K562 (cell line): Measurements from ENCODE around the gene SIGLEC9. TPM values are rescaled to one million over a fixed set of nuclear protein-coding genes. Genes with fewer than 3 reads are reported as not detected.
A peak's percentile ranks its signal among the peaks of the same experiment; 100 is the strongest.

Source experiments
- ATAC-seq: fragments of 200-7000 bp; cut with Tn5 transposase; 3 replicates; pipeline ENCODE4 v1.9.1; 2020; ENCODE audit warnings: moderate library complexity
- BruUV-seq: library from RNA; stranded (reverse); fragments of 400-500 nt; replicated peaks from 2 replicates; lab custom pipeline; 2021; lab: Mats Ljungman, UMichigan
- CTCF ChIA-PET: fragments of 300-600 bp; formaldehyde crosslinking; extraction: SDS; loops from one replicate; lab custom pipeline; 2021; ENCODE audit warnings: low intra/inter-chr PET ratio; lab: Yijun Ruan, JAX
- POLR2A ChIA-PET: fragments of 300-600, 350-650 bp; sonication (Branson Sonifier 250); formaldehyde crosslinking; extraction: SDS; loops from one replicate; lab custom pipeline; 2021; ENCODE audit warnings: antibody characterized with exemption, inconsistent platforms; lab: Yijun Ruan, JAX
- DNase-seq, 4 experiments: peaks; one replicate each; pipeline versions ENCODE4 v3.0.0 to v3.0.0-alpha.2; 2011 to 2018; ENCODE audit warnings: low spot score in 3 of 4, mixed read lengths in 3 of 4; ENCODE audit errors: extremely low read depth in 1 of 4
- FAIRE-seq: peaks from 2 replicates; lab custom pipeline; 2011; peaks lifted over from hg19 to GRCh38; lab: Jason Lieb, UNC
- H2AFZ ChIP-seq: 2 replicates; pipeline ENCODE4 v1.6.0; 2011; ENCODE audit warnings: low read depth, low read length, control low read depth, inconsistent platforms
- H3K27ac ChIP-seq: fragments of 200-600 bp; 3 replicates; pipeline ENCODE4 v1.8.0; 2011; ENCODE audit warnings: low read depth, mild to moderate bottlenecking, control low read depth, inconsistent platforms, low read length, moderate library complexity, mixed read lengths; ENCODE audit errors: extremely low read depth
- H3K27me3 ChIP-seq, 2 experiments: fragments of 300-600 bp in 1 of 2; 2 replicates in 1 of 2; 3 replicates in 1 of 2; pipeline versions ENCODE4 v1.6.0 to v1.8.0; 2011; ENCODE audit warnings: inconsistent platforms in 2 of 2, low read length in 2 of 2, mild to moderate bottlenecking in 1 of 2, mixed read lengths in 1 of 2, moderate library complexity in 1 of 2; ENCODE audit not compliant: control insufficient read depth in 2 of 2, insufficient read depth in 2 of 2
- H3K36me3 ChIP-seq: fragments of 300-600 bp; 3 replicates; pipeline ENCODE4 v1.8.0; 2011; ENCODE audit warnings: mild to moderate bottlenecking, low read length, inconsistent platforms; ENCODE audit not compliant: control insufficient read depth, insufficient read depth
- H3K4me1 ChIP-seq, 2 experiments: fragments of 200-600 bp in 1 of 2; replicated peaks in 1 of 2; 2 replicates in 1 of 2; 3 replicates in 1 of 2; pipeline versions ENCODE4 v1.5.1 to v1.8.0; 2011; ENCODE audit warnings: inconsistent platforms in 2 of 2, low read length in 2 of 2, mild to moderate bottlenecking in 1 of 2, mixed read lengths in 1 of 2, moderate library complexity in 1 of 2; ENCODE audit not compliant: control insufficient read depth in 2 of 2, insufficient read depth in 2 of 2
- H3K4me2 ChIP-seq: 2 replicates; pipeline ENCODE4 v1.6.1; 2011; ENCODE audit warnings: low read length, control low read depth, inconsistent platforms, mixed read lengths; ENCODE audit not compliant: insufficient read depth
- H3K4me3 ChIP-seq: fragments of 200-600 bp; sonication (generic), shearing (Covaris generic); 2 replicates; pipeline ENCODE4 v1.5.1; 2016; ENCODE audit warnings: control low read depth, inconsistent platforms
- H3K79me2 ChIP-seq: fragments of 200-600 bp; 3 replicates; pipeline ENCODE4 v1.8.0; 2011; ENCODE audit warnings: low read length, inconsistent platforms; ENCODE audit not compliant: control insufficient read depth, insufficient read depth
- H3K9ac ChIP-seq, 2 experiments: 2 replicates each; pipeline versions ENCODE4 v1.6.0 to v1.6.1; 2011; ENCODE audit warnings: low read depth in 2 of 2, low read length in 2 of 2, control low read depth in 1 of 2, inconsistent platforms in 1 of 2, mild to moderate bottlenecking in 1 of 2, mixed read lengths in 1 of 2; ENCODE audit not compliant: insufficient read depth in 1 of 2
- H3K9me1 ChIP-seq: one replicate; pipeline ENCODE4 v1.6.0; 2011; ENCODE audit warnings: inconsistent platforms, mild to moderate bottlenecking, low read length, moderate library complexity; ENCODE audit not compliant: control insufficient read depth, insufficient read depth
- H3K9me3 ChIP-seq: replicated peaks from 2 replicates; pipeline ENCODE4 v1.5.1; 2011; ENCODE audit warnings: low read depth, low read length, inconsistent platforms; ENCODE audit not compliant: control insufficient read depth, insufficient read depth
- H4K20me1 ChIP-seq: replicated peaks from 2 replicates; pipeline ENCODE4 v1.6.1; 2011; ENCODE audit warnings: low read length, inconsistent platforms, mixed read lengths; ENCODE audit not compliant: control insufficient read depth, insufficient read depth
- C11orf30 ChIP-seq: fragments of 450-650 bp; IDR thresholded peaks from 2 replicates; pipeline ENCODE4 v1.6.1; 2016; ENCODE audit warnings: low read depth, mild to moderate bottlenecking
- CCNT2 ChIP-seq: IDR thresholded peaks from 2 replicates; pipeline ENCODE4 v1.6.1; 2011; ENCODE audit warnings: borderline replicate concordance, low read depth, mild to moderate bottlenecking, moderate library complexity, mixed read lengths, low read length; ENCODE audit not compliant: insufficient read length; ENCODE audit errors: extremely low read depth
- CEBPB ChIP-seq: fragments of 450-650 bp; IDR thresholded peaks from 2 replicates; pipeline ENCODE4 v1.6.1; 2016; ENCODE audit warnings: missing genetic modification characterization, missing compliant biosample characterization
- ESRRB ChIP-seq: fragments of 250-450 bp; sonication (Bioruptor Pico); IDR thresholded peaks from 2 replicates; pipeline ENCODE4 v1.5.0; 2020; ENCODE audit warnings: mild to moderate bottlenecking, moderate library complexity, borderline replicate concordance
- GABPB1 ChIP-seq: sonication (generic); formaldehyde crosslinking; IDR thresholded peaks from 2 replicates; pipeline ENCODE4 v1.8.0; 2022; ENCODE audit warnings: mild to moderate bottlenecking, missing genetic modification reagents
- MAFF ChIP-seq: IDR thresholded peaks from 2 replicates; pipeline ENCODE4 v1.6.1; 2012; ENCODE audit warnings: low read length, improper control_type of control experiment
- MAFG ChIP-seq: fragments of 450-650 bp; conservative IDR thresholded peaks from 2 replicates; pipeline ENCODE4 v1.6.1; 2016; ENCODE audit warnings: missing genetic modification characterization, missing compliant biosample characterization
- MAFK ChIP-seq: IDR thresholded peaks from 2 replicates; pipeline ENCODE4 v1.6.1; 2011; ENCODE audit warnings: low read length, improper control_type of control experiment
- MBD2 ChIP-seq: sonication (generic); IDR thresholded peaks from 2 replicates; pipeline ENCODE4 v1.6.1; 2016; ENCODE audit warnings: low read depth, borderline replicate concordance
- MTA1 ChIP-seq: fragments of 450-650 bp; IDR thresholded peaks from 2 replicates; pipeline ENCODE4 v1.6.1; 2017; ENCODE audit warnings: borderline replicate concordance
- MTA2 ChIP-seq: fragments of 450-650 bp; IDR thresholded peaks from 2 replicates; pipeline ENCODE4 v1.6.1; 2016; ENCODE audit warnings: low read depth
- NCOA2 ChIP-seq, 2 experiments: fragments of 450-650 bp; IDR thresholded peaks; 2 replicates each; pipeline ENCODE4 v1.6.1; 2018; ENCODE audit warnings: mild to moderate bottlenecking in 2 of 2, moderate library complexity in 1 of 2; ENCODE audit not compliant: partially characterized antibody in 2 of 2
- NFE2 ChIP-seq: IDR thresholded peaks from 2 replicates; pipeline ENCODE4 v1.6.1; 2014; ENCODE audit warnings: antibody characterized with exemption, low read depth
- NFE2L1 ChIP-seq: fragments of 450-650 bp; IDR thresholded peaks from 2 replicates; pipeline ENCODE4 v1.6.1; 2016; ENCODE audit warnings: missing genetic modification characterization, low read depth, mild to moderate bottlenecking, missing compliant biosample characterization, moderate library complexity, borderline replicate concordance
- NRF1 ChIP-seq, 2 experiments: fragments of 450-650 bp; IDR thresholded peaks in 1 of 2; conservative IDR thresholded peaks in 1 of 2; 2 replicates each; pipeline ENCODE4 v1.6.1; 2014; ENCODE audit warnings: mild to moderate bottlenecking in 2 of 2
- SIRT6 ChIP-seq: IDR thresholded peaks from one replicate; pipeline ENCODE4 v1.6.1; 2012; ENCODE audit warnings: low read depth, mild to moderate bottlenecking, control low read depth, inconsistent platforms, low read length, moderate library complexity
- SREBF1 ChIP-seq: fragments of 150-350 bp; IDR thresholded peaks from 2 replicates; pipeline ENCODE4 v1.6.1; 2014; ENCODE audit warnings: antibody characterized with exemption, low read depth, low read length, borderline replicate concordance
- SREBF2 ChIP-seq: sonication (generic); formaldehyde crosslinking; IDR thresholded peaks from 2 replicates; pipeline ENCODE4 v1.4.0; 2020; ENCODE audit warnings: mild to moderate bottlenecking, missing genetic modification reagents
- STAT5A ChIP-seq: IDR thresholded peaks from 2 replicates; pipeline ENCODE4 v1.6.1; 2012; ENCODE audit warnings: low read length, inconsistent platforms, borderline replicate concordance
- ZNF253 ChIP-seq: fragments of 250-450 bp; sonication (Bioruptor Pico); conservative IDR thresholded peaks from 2 replicates; pipeline ENCODE4 v1.6.1; 2021; ENCODE audit warnings: mild to moderate bottlenecking
- ZNF316 ChIP-seq: fragments of 450-650 bp; IDR thresholded peaks from 2 replicates; pipeline ENCODE4 v1.6.1; 2016
- ZNF436 ChIP-seq: fragments of 250-450, 450-650 bp; sonication (Bioruptor Pico); formaldehyde crosslinking; IDR thresholded peaks from 2 replicates; pipeline ENCODE4 v1.7.0; 2020; ENCODE audit warnings: mild to moderate bottlenecking
- ZNF830 ChIP-seq: fragments of 250-450 bp; sonication (Bioruptor Pico); IDR thresholded peaks from 2 replicates; pipeline ENCODE4 v1.5.0; 2021; ENCODE audit warnings: mild to moderate bottlenecking
- WGBS: fragments of 100-300 bp; shearing (Covaris generic); methylation state at CpG from one replicate; pipeline ENCODE4 v1.1.6; 2016; ENCODE audit warnings: low coverage, mixed read lengths; ENCODE audit not compliant: insufficient coverage; ENCODE audit errors: missing lambda C conversion rate; 5-methylcytosine and 5-hydroxymethylcytosine counted together
- in situ Hi-C: fragments of 300-500 bp; cut with MboI; formaldehyde crosslinking; loops from 4 replicates; pipeline ENCODE4 v1.15.0; 2018; ENCODE audit warnings: inconsistent platforms, mixed read lengths
- intact Hi-C: fragments of 100-400 bp; cut with micrococcal nuclease; formaldehyde crosslinking; loops from 2 replicates; pipeline ENCODE4 v1.14.2; 2022
- polyA plus RNA-seq, 8 experiments: library from polyadenylated mRNA; depleted of rRNA in 4 of 8; stranded (reverse) in 5 of 8; unstranded in 3 of 8; fragments of >200 nt; fragmentation: Nextera tagmentation in 2 of 8; fragmentation: Illumina TruSeq in 1 of 8; extraction: Ambion mirVana in 2 of 8; extraction: Trizol in 1 of 8; gene quantifications; 2 replicates each; pipeline versions ENCODE4 v1.2.1 to v1.2.3, GENCODE V29; 2011 to 2014; ENCODE audit warnings: inconsistent platforms in 1 of 8, missing spikeins in 1 of 8
- total RNA-seq, 7 experiments: library from RNA; depleted of rRNA in 6 of 7; stranded (reverse); fragments of >200 nt in 6 of 7; fragmentation: Illumina TruSeq in 2 of 7; extraction: Trizol in 2 of 7; gene quantifications; 2 replicates each; pipeline versions ENCODE4 v1.2.1 to v1.2.3, GENCODE V29; 2011 to 2021; ENCODE audit warnings: low replicate concordance in 1 of 7
- TF ChIP-seq, protein P1 (sequence below): fragments of 250-450 bp; sonication (Bioruptor Pico); IDR thresholded peaks from 2 replicates; pipeline ENCODE4 v1.8.0; 2021; ENCODE audit warnings: borderline replicate concordance, mild to moderate bottlenecking, moderate library complexity; ENCODE audit not compliant: poor library complexity, severe bottlenecking

SIGLEC9 gene
- total and polyA plus RNA-seq, 9 of the 15 experiments (the other 6 are each of a cell fraction or from before 2014, with no cell fraction given): 0.09 to 0.34 (median 0.22) TPM; not detected in 4

DNA sequence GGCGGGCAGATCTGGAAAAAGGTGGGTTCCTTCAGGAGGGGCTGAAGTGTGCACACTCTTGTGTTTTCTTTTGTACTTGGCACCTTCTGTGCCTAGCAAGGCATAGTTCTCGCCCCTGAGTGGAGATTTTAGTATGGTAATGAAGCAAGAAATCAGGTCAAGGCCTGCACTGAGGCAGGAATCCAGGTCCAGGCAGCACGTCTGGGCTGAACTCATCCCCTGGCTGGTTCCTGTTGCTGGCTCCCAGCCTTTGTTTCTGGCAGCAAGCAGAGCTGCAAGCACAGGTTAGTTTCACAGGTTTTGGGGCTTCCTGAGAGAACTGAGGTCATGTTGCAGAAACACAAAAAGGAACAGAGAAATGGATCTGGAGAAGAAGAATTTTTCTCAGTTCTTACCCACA, 38.6 kb downstream of the SIGLEC9 start:
- in situ Hi-C loops: loop anchor here (25.0 kb wide), 1 partner anchor 499 kb away; no protein-coding TSS in a partner anchor
- CTCF ChIA-PET: no interaction called here
- POLR2A ChIA-PET: no interaction called here

DNA sequence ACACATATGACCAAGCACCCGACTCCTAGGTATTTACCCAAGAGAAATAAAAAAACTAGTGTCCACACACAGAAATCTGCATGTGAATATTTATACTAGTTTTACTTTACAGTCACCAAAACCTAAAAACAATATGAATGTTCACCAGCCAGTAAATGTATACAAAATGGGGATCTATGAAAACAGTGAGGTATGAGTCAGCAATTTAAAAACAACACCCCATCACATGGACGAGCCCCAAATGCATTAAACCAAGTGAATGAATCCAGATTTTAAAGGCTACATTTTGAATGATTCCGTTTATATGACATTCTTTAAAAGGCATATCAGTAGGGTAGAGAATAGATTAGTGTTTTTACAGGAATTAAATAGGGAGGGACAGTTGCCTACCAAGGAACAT, 39.5 kb downstream of the SIGLEC9 start:
- intact Hi-C loops (no loop called here), in situ Hi-C loops (loop anchor here (25.0 kb wide), 1 partner anchor 498 kb away; no protein-coding TSS in a partner anchor)
- Histone ChIP-seq H4K20me1 (no peaks in the 10 kb centered on the region), H3K36me3 (no peaks in the 10 kb centered on the region), H3K4me3 (no peak overlapping the region), H2AFZ (peak overlapping the region; percentile 57), H3K9me3 (no peaks in the 10 kb centered on the region), H3K27ac (no peak overlapping the region), H3K4me2 (no peak overlapping the region), H3K4me1 (peaks cover 3 to 12% of the 10 kb centered on the region in 2 experiments; a peak in 4 of 5 replicates), H3K9me1 (no peaks in the 10 kb centered on the region), H3K27me3 (no peaks in the 10 kb centered on the region), H3K9ac (no peak overlapping the region), H3K79me2 (no peaks in the 10 kb centered on the region)
- POLR2A ChIA-PET: no interaction called here
- no TSS peak for BruUV-seq
- 26% methylated on average over 3 of the region's 3 CpGs for WGBS
- CTCF ChIA-PET: no interaction called here
- ATAC-seq (no peak), FAIRE-seq (no peak), DNase-seq (no peak)
- no peak for TF ChIP-seq GABPB1 (CRISPR knock-in tag)
- no peak for TF ChIP-seq NRF1 (conservative IDR thresholded peaks at IDR 0.05 in 1 of 2, IDR thresholded peaks at IDR 0.05 in 1 of 2)
- peak; percentile 87 for TF ChIP-seq NFE2L1 (tag)
- TF ChIP-seq MAFG (tag): peak; percentile 94
- no peak for TF ChIP-seq ZNF253 (CRISPR knock-in tag)
- peak; percentile 88 for TF ChIP-seq MAFF
- TF ChIP-seq MAFK: peak; percentile 83; the same call in 1 of the 2 replicates
- peak; percentile 89 for TF ChIP-seq C11orf30
- no peak for TF ChIP-seq MTA1
- peak; percentile 92 for TF ChIP-seq NFE2
- peak; percentile 94 for TF ChIP-seq ZNF316
- no peak for TF ChIP-seq ZNF830 (CRISPR knock-in tag)
- TF ChIP-seq ESRRB (CRISPR knock-in tag): no peak
- TF ChIP-seq SREBF1: no peak
- TF ChIP-seq ZNF436 (CRISPR knock-in tag): no peak

More for the DNA sequence above, 38.6 kb downstream of the SIGLEC9 start:
- no peak for ATAC-seq
- no TSS peak for BruUV-seq
- H2AFZ ChIP-seq: no peak overlapping the region
- no peak overlapping the region for H3K27ac ChIP-seq
- intact Hi-C loops: no loop called here
- H3K9ac ChIP-seq: no peak overlapping the region
- H3K4me1 ChIP-seq: peaks cover 9 to 11% of the 10 kb centered on the region in 2 experiments
- 38% methylated on average over 3 of the region's 3 CpGs for WGBS
- no peak for FAIRE-seq
- H3K4me2 ChIP-seq: no peak overlapping the region
- no peak overlapping the region for H3K4me3 ChIP-seq
- no peaks in the 10 kb centered on the region for H3K9me3 ChIP-seq
- no peaks in the 10 kb centered on the region for H3K27me3 ChIP-seq
- no peaks in the 10 kb centered on the region for H3K36me3 ChIP-seq
- no peaks in the 10 kb centered on the region for H3K9me1 ChIP-seq
- no peaks in the 10 kb centered on the region for H3K79me2 ChIP-seq
- no peak for DNase-seq
- no peak for TF ChIP-seq NCOA2 (IDR thresholded peaks at IDR 0.05; ENCODE audit: partially characterized antibody in 2 of 2)
- no peak for TF ChIP-seq SIRT6
- TF ChIP-seq MTA2: no peak
- TF ChIP-seq, protein P1, sequence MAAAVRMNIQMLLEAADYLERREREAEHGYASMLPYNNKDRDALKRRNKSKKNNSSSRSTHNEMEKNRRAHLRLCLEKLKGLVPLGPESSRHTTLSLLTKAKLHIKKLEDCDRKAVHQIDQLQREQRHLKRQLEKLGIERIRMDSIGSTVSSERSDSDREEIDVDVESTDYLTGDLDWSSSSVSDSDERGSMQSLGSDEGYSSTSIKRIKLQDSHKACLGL (CRISPR knock-in tag): no peak
- TF ChIP-seq CCNT2: no peak
- no peak for TF ChIP-seq MBD2
- TF ChIP-seq SREBF2 (CRISPR knock-in tag): no peak
- no peak for TF ChIP-seq CEBPB (tag)
- no peak for TF ChIP-seq STAT5A
- H4K20me1 ChIP-seq: no peaks in the 10 kb centered on the region; the same call in 1 of the 2 replicates
